Activated naive CD4-positive, alpha-beta T cell treated with anti-CD3 and anti-CD28 coated beads, Interleukin-2, amount 50 U/mL, for 24 hours (primary cell): Measurements from ENCODE around the gene UBE2O.

Experiments
- H3K27ac Mint-ChIP-seq: one replicate; pipeline ENCODE4 v1.8.0; 2021; ENCODE audit warnings: mild to moderate bottlenecking, mixed read lengths
- H3K27me3 Mint-ChIP-seq: one replicate; pipeline ENCODE4 v1.8.0; 2021; ENCODE audit warnings: mixed read lengths
- H3K36me3 Mint-ChIP-seq: one replicate; pipeline ENCODE4 v1.8.0; 2021; ENCODE audit warnings: mixed read lengths
- H3K4me1 Mint-ChIP-seq: one replicate; pipeline ENCODE4 v1.8.0; 2021; ENCODE audit warnings: mixed read lengths
- H3K4me3 Mint-ChIP-seq: one replicate; pipeline ENCODE4 v1.8.0; 2021; ENCODE audit warnings: mild to moderate bottlenecking, mixed read lengths
- H3K9me3 Mint-ChIP-seq: one replicate; pipeline ENCODE4 v1.8.0; 2021; ENCODE audit warnings: mixed read lengths

UBE2O gene

GRCh38 chr17:76452660-76453430 is at the start of gene UBE2O:
UBE2O (minus strand) TSS chr17:76453152; CDS start chr17:76453141, 11 bp downstream.
- Mint-ChIP-seq H3K27ac (peak within 1 kb of the TSS; percentile 82), H3K4me1 (peaks cover 32% of the 10 kb centered on the region), H3K9me3 (no peaks in the 10 kb centered on the region), H3K27me3 (no peaks in the 10 kb centered on the region), H3K4me3 (peak within 1 kb of the TSS; percentile 88), H3K36me3 (no peaks in the 10 kb centered on the region)

GRCh38 chr17:76501827-76502307 is 48.9 kb upstream of the UBE2O start:
- Mint-ChIP-seq H3K4me1 (peaks cover 35% of the 10 kb centered on the region), H3K9me3 (no peaks in the 10 kb centered on the region), H3K27me3 (no peaks in the 10 kb centered on the region), H3K36me3 (no peaks in the 10 kb centered on the region), H3K4me3 (peak overlapping the region; percentile 82), H3K27ac (peak overlapping the region; percentile 94)

GRCh38 chr17:76501018-76501826 is 48.3 kb upstream of the UBE2O start, which contains the start of gene RHBDF2:
RHBDF2 (minus strand) TSS chr17:76501423; CDS start chr17:76481524, 19,899 bp downstream.
- Mint-ChIP-seq H3K4me3 (peak within 1 kb of the TSS; percentile 87), H3K36me3 (no peaks in the 10 kb centered on the region), H3K4me1 (peaks cover 34% of the 10 kb centered on the region), H3K9me3 (no peaks in the 10 kb centered on the region), H3K27ac (peak within 1 kb of the TSS; percentile 94), H3K27me3 (no peaks in the 10 kb centered on the region)

- H3K4me3 Mint-ChIP-seq, result peak overlapping the region; percentile 87
- H3K36me3 Mint-ChIP-seq, result no peaks in the 10 kb centered on the region
- no peak overlapping the region for H3K27ac Mint-ChIP-seq
- peaks cover 34% of the 10 kb centered on the region for H3K4me1 Mint-ChIP-seq
- no peaks in the 10 kb centered on the region for H3K27me3 Mint-ChIP-seq
- no peaks in the 10 kb centered on the region for H3K9me3 Mint-ChIP-seq
Observed at GRCh38 chr17:76500747-76501017, 47.7 kb upstream of the UBE2O start.

- Mint-ChIP-seq H3K4me3 (peak overlapping the region; percentile 87), H3K27me3 (no peaks in the 10 kb centered on the region), H3K9me3 (no peaks in the 10 kb centered on the region), H3K4me1 (peaks cover 34% of the 10 kb centered on the region), H3K27ac (no peak overlapping the region), H3K36me3 (no peaks in the 10 kb centered on the region)
Observed at GRCh38 chr17:76500074-76500746, 47.3 kb upstream of the UBE2O start.

- peaks cover 34% of the 10 kb centered on the region for H3K4me1 Mint-ChIP-seq
- H3K36me3 Mint-ChIP-seq, result no peaks in the 10 kb centered on the region
- H3K27ac Mint-ChIP-seq, result no peak overlapping the region
- no peaks in the 10 kb centered on the region for H3K27me3 Mint-ChIP-seq
- peak overlapping the region; percentile 87 for H3K4me3 Mint-ChIP-seq
- H3K9me3 Mint-ChIP-seq, result no peaks in the 10 kb centered on the region
Observed at GRCh38 chr17:76499267-76499667, 46.3 kb upstream of the UBE2O start.

- no peaks in the 10 kb centered on the region for H3K27me3 Mint-ChIP-seq
- peaks cover 36% of the 10 kb centered on the region for H3K4me1 Mint-ChIP-seq
- H3K36me3 Mint-ChIP-seq, result no peaks in the 10 kb centered on the region
- H3K27ac Mint-ChIP-seq, result no peak overlapping the region
- peak overlapping the region; percentile 44 for H3K4me3 Mint-ChIP-seq
- no peaks in the 10 kb centered on the region for H3K9me3 Mint-ChIP-seq
Observed at GRCh38 chr17:76498876-76499251, 45.9 kb upstream of the UBE2O start.

GRCh38 chr17:76497979-76498875 is 45.3 kb upstream of the UBE2O start:
- H3K4me1 Mint-ChIP-seq, result peaks cover 42% of the 10 kb centered on the region
- peak overlapping the region; percentile 44 for H3K4me3 Mint-ChIP-seq
- H3K27me3 Mint-ChIP-seq, result no peaks in the 10 kb centered on the region
- no peaks in the 10 kb centered on the region for H3K9me3 Mint-ChIP-seq
- no peak overlapping the region for H3K27ac Mint-ChIP-seq
- no peaks in the 10 kb centered on the region for H3K36me3 Mint-ChIP-seq

- Mint-ChIP-seq H3K4me3 (no peak overlapping the region), H3K9me3 (no peaks in the 10 kb centered on the region), H3K27me3 (no peaks in the 10 kb centered on the region), H3K4me1 (peaks cover 48% of the 10 kb centered on the region), H3K36me3 (no peaks in the 10 kb centered on the region), H3K27ac (peak overlapping the region; percentile 41)
Observed at GRCh38 chr17:76497699-76497978, 44.7 kb upstream of the UBE2O start.

GRCh38 chr17:76496464-76496863 is 43.5 kb upstream of the UBE2O start:
- H3K4me3 Mint-ChIP-seq, result no peak overlapping the region
- H3K4me1 Mint-ChIP-seq, result peaks cover 55% of the 10 kb centered on the region
- no peaks in the 10 kb centered on the region for H3K9me3 Mint-ChIP-seq
- no peak overlapping the region for H3K27ac Mint-ChIP-seq
- no peaks in the 10 kb centered on the region for H3K36me3 Mint-ChIP-seq
- no peaks in the 10 kb centered on the region for H3K27me3 Mint-ChIP-seq

- no peaks in the 10 kb centered on the region for H3K27me3 Mint-ChIP-seq
- peaks cover 55% of the 10 kb centered on the region for H3K4me1 Mint-ChIP-seq
- H3K27ac Mint-ChIP-seq, result no peak overlapping the region
- no peaks in the 10 kb centered on the region for H3K36me3 Mint-ChIP-seq
- no peak overlapping the region for H3K4me3 Mint-ChIP-seq
- no peaks in the 10 kb centered on the region for H3K9me3 Mint-ChIP-seq
Observed at GRCh38 chr17:76495663-76496400, 42.9 kb upstream of the UBE2O start.

- H3K36me3 Mint-ChIP-seq, result no peaks in the 10 kb centered on the region
- H3K4me1 Mint-ChIP-seq, result peaks cover 35% of the 10 kb centered on the region
Observed at GRCh38 chr17:76493505-76494167, 40.7 kb upstream of the UBE2O start.

GRCh38 chr17:76492989-76493501 is 40.1 kb upstream of the UBE2O start:
- no peaks in the 10 kb centered on the region for H3K36me3 Mint-ChIP-seq
- no peaks in the 10 kb centered on the region for H3K9me3 Mint-ChIP-seq
- peak overlapping the region; percentile 82 for H3K4me3 Mint-ChIP-seq
- peak overlapping the region; percentile 84 for H3K27ac Mint-ChIP-seq
- H3K27me3 Mint-ChIP-seq, result no peaks in the 10 kb centered on the region
- peaks cover 32% of the 10 kb centered on the region for H3K4me1 Mint-ChIP-seq

More at GRCh38 chr17:76493505-76494167, 40.7 kb upstream of the UBE2O start:
- H3K9me3 Mint-ChIP-seq, result no peaks in the 10 kb centered on the region
- no peaks in the 10 kb centered on the region for H3K27me3 Mint-ChIP-seq
- peak overlapping the region; percentile 82 for H3K4me3 Mint-ChIP-seq
- peak overlapping the region; percentile 77 for H3K27ac Mint-ChIP-seq
